ENCODE measurements around the gene UPK3B.
A peak's percentile ranks its signal among the peaks of the same experiment; 100 is the strongest.

- no peak for TF ChIP-seq RUNX3 (IDR thresholded peaks at IDR 0.05; ENCODE audit: low read length)
- TF ChIP-seq CTCF (IDR thresholded peaks at IDR 0.05 in 2 of 3, conservative IDR thresholded peaks at IDR 0.05 in 1 of 3; ENCODE audit: control insufficient read depth in 2 of 3, extremely low read depth in 1 of 3, insufficient read depth in 1 of 3, low read depth in 3 of 3, low read length in 3 of 3), result peak; percentile 92 to 99 (median 96)
- no peak for TF ChIP-seq CREB1 (IDR thresholded peaks at IDR 0.05; ENCODE audit: low read depth)
- no peak for TF ChIP-seq ZNF24 (IDR thresholded peaks at IDR 0.05)
- TF ChIP-seq GABPA (IDR thresholded peaks at IDR 0.05; ENCODE audit: low read depth), result no peak
- no peak for TF ChIP-seq SPI1 (IDR thresholded peaks at IDR 0.05; ENCODE audit: borderline replicate concordance, insufficient read depth, low read depth, low read length)
- TF ChIP-seq TBL1XR1 (IDR thresholded peaks at IDR 0.05; ENCODE audit: low read depth, low read length), result no peak
- TF ChIP-seq MAX (IDR thresholded peaks at IDR 0.05; ENCODE audit: low read depth, low read length), result no peak
- TF ChIP-seq POLR2A (IDR thresholded peaks at IDR 0.05; ENCODE audit: low read depth, low read length), result no peak
- TF ChIP-seq ZBED1 (IDR thresholded peaks at IDR 0.05; ENCODE audit: borderline replicate concordance), result no peak
- no peak for TF ChIP-seq EGR1 (IDR thresholded peaks at IDR 0.05; ENCODE audit: borderline replicate concordance in 1 of 2, low read depth in 2 of 2, low read length in 2 of 2)
These were observed 5.7 kb downstream of the UPK3B start for GRCh38 chr7:76515999-76516443.

Measured in GM12878 (cell line).